HepG2 (cell line): ENCODE results near the gene MRPL48.

Experiments
- KLF11 ChIP-seq: IDR thresholded peaks from 2 replicates; pipeline ENCODE4 v1.6.1; 2016; ENCODE audit warnings: missing compliant biosample characterization
- POLR2A ChIP-seq, 2 experiments: IDR thresholded peaks; 2 replicates each; pipeline ENCODE4 v1.6.1; 2011; ENCODE audit warnings: low read depth in 2 of 2, low read length in 2 of 2, mild to moderate bottlenecking in 1 of 2, moderate library complexity in 1 of 2; ENCODE audit not compliant: insufficient read depth in 1 of 2
- TOE1 ChIP-seq: sonication (generic); formaldehyde crosslinking; IDR thresholded peaks from 2 replicates; pipeline ENCODE4 v1.4.0; 2020; ENCODE audit warnings: mild to moderate bottlenecking, missing genetic modification reagents

DNA sequence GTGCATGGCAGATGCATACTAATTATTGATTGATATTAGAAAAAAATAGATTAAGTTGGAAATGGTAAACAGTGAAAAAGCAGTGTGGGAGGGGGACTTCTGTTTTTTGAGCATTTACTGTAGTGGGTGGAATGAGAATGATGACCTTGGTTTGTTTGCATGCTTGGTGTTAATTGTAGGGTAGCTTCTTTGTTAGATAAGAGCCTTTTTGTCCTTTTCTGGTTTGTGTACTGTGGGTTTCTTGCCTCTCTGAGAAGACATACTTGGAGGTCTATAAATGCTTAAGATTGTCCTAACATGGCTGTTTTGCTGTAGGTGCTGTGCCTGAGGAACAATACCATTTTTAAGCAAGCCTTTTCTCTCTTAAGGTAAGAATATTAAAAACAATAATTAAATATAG lies 17.0 kb downstream of the MRPL48 start:
- TF ChIP-seq POLR2A (IDR thresholded peaks at IDR 0.05; ENCODE audit: insufficient read depth in 1 of 2, low read depth in 2 of 2, low read length in 2 of 2) (no peak), TOE1 (no peak), KLF11 (CRISPR knock-in tag) (no peak)
